GM19351 (cell line): ENCODE measurements around the gene GNG11.

Source experiments
- ATAC-seq: cut with Tn5 transposase; IDR thresholded peaks from one replicate; pipeline ENCODE4 v1.9.1; 2021; ENCODE audit warnings: mild to moderate bottlenecking, moderate library complexity; ENCODE audit not compliant: unreplicated experiment

Gene GNG11

GRCh38 chr7:93921607-93922566 lies at the start of gene GNG11:
GNG11 (plus strand) TSS chr7:93921735; CDS start chr7:93922138, 403 bp downstream.
- ATAC-seq: peak; percentile 93

GRCh38 chr7:93873998-93874574 lies 47.4 kb upstream of the GNG11 start:
- ATAC-seq: no peak

- no peak for ATAC-seq
Observed at GRCh38 chr7:93877742-93878141, 43.8 kb upstream of the GNG11 start.

DNA sequence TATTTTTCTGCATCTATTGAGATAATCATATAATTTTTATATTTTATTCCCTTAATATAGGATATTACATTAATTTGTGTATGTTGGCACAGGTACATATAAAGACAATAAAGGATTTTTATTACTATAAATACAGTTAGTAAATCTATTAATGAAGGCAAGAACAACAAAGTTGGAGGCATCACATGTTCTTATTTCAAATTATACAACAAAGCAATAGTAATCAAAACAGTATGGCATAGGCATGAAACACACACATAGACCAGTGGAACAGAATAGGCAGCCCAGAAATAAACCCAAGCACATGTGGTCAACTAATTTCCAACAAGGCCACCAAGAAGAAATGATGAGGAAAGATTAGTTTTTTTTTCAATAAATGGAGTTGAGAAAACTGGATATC lies 42.2 kb upstream of the GNG11 start:
- no peak for ATAC-seq

GRCh38 chr7:93882468-93882867 lies 39.1 kb upstream of the GNG11 start:
- no peak for ATAC-seq

GRCh38 chr7:93883078-93883916 lies 38.2 kb upstream of the GNG11 start:
- ATAC-seq: no peak

DNA sequence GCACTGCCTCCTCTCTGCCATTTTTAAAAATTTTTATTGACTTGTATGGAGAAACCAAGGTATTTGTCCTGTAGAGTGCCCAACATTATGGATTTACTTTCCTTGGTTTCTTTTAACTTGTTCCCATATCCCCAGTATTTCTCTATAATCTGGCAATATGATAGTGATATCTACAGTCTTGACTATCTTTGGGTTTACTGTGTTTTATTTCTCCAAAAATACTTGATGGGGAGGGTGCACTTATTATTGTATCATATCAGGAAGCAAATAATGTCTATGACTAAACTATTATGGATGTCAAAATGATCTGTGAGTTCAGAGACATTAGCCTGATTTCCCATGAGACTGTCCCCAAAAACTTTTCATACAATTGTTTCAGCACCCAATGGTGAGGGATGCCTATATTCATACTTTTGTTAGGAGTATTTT lies 37.6 kb upstream of the GNG11 start:
- no peak for ATAC-seq

DNA sequence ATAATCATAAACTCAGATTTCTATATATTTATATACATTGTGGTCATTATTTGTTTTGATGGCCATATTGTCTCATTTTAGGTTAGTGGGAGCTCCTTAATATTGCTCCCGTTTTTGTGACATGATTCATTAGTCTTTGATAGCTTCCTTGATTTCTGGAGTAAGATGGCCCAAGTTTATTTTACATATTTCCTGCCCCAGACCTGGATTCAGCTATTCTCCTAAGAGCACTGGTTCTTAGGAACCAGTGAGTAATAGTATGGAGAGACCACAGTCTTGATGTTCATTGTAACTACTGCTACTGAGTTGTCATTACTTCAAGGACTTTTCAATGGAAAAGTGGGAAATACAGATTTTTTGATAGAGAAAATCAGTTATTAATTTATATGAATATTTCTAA lies 37.0 kb upstream of the GNG11 start:
- no peak for ATAC-seq

DNA sequence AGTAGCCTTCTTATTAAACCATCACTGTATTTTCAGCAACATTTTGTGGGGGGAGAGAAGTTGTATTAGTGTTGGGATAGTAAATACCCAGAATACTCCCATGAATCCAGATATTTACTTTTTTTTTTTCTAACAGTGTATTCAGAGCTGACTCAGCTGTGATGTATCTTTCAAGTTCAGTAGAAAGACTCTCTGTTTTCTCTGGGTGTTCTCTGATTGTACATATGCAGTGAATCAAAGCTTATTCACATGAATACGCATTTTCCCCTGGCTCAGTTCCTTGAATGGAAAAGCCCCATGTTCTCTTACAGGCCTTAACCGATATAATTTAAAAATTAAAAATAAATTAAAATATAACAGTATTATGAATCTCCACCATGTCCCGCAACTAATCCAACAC lies 32.3 kb upstream of the GNG11 start:
- no peak for ATAC-seq

DNA sequence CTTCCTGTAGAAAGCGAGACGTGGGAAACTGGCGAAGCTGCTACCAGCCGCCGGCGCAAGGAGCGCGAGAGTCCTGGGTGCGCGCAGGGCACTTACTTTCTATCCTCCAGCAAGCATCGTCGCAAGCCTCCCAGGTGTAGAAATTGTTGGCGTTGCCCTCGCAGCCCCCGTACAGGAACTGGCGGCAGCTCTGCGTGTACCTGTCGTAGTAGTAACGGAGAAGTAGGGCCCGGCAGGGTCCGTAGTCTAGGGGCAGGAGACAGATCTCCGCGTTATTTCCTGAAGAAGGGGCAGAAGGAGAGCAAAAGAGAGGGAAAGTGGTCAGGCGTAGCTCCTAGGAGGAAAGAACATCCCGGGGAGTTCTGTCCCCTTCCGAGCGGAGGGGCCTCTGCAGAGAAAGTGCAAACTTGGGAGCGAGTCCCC lies 31.5 kb upstream of the GNG11 start:
- peak; percentile 56 for ATAC-seq

GRCh38 chr7:93890464-93891068 lies 31.0 kb upstream of the GNG11 start, which contains the start of gene TFPI2:
TFPI2 (minus strand) TSS chr7:93890753; CDS start chr7:93890678, 75 bp downstream.
- peak; percentile 58 for ATAC-seq

- no peak for ATAC-seq
Observed at GRCh38 chr7:93894426-93894825, 27.1 kb upstream of the GNG11 start.

DNA sequence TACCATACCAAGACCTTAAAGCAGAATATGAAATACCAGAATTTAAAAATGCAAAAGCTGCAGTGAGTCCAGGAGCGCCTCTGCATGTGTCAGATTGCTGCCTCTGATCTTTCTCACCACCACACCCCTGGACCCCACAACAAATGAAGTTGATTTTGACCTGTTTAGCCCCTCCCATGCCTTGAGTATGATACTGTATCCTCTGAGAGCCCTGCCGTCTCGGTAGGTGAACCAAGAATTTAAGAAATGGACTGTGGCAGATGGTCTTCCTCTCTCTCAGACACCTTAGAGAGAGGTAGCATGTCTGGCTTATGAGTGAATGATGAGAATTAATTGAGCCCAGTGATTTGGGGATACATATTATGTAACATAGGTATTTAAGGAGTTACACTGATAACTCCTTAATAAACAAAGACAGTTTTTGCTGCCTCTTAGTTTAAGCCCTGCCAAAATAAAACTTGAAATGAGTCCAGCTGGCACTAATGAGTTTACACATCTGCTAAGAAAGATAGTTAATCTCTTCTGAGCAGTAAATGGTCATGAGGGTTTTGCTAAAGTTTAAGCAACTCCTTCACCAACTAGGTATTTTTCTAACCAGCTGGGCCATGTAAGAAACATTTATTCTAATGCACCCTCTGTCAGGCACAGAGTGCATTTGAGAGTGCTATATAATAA lies 26.4 kb upstream of the GNG11 start:
- no peak for ATAC-seq

- ATAC-seq: no peak
Observed at GRCh38 chr7:93895859-93896600, 25.5 kb upstream of the GNG11 start.

DNA sequence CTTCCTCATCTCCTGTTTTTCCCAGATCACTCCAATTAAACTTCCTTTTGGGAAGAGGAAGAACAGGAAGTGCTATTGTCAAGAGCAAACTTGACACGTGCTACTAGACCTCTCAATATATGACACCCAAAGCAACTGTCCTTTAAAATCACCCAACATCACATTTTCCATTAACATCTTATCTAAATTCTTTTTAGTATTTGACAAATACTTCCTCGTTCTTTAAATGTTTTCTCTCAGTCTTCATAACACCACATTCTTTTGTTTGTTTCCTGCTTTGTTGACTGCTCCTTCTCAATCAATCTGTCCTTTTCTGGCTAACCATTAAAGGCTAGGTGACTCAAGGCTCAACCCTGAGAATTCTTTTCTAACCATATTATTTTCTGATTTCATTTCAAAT lies 23.9 kb upstream of the GNG11 start:
- no peak for ATAC-seq

- ATAC-seq: peak; percentile 54
Observed at GRCh38 chr7:93902777-93903423, 18.6 kb upstream of the GNG11 start.

DNA sequence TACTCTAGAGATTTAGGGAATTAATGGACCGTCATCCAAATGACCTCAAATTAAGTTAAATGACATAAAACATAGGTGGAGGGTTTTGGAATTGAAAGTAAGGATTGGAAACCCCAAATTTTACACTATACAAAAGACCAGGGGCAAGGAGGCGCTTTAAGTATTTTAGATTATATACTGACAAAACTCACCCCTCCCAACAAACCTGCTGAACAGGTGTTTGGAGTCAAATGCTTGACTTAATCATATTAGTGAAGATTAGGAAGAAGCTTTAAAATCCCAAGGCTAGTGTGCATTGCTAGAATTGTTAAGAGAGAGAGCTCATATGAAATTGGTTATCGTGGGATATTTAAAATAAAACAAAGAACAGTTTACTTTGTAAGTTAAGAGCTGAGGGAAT lies 15.3 kb upstream of the GNG11 start, which contains the start of gene GNGT1:
Gene GNGT1, plus strand, starts transcription at position 301 of the 400 bp plus-strand sequence. CDS start 180 bp downstream, outside the sequence.
- no peak for ATAC-seq

- no peak for ATAC-seq
Observed at GRCh38 chr7:93910076-93910994, 11.2 kb upstream of the GNG11 start.
